ENCODE data around the gene TASP1. TPM values are rescaled to one million over a fixed set of nuclear protein-coding genes. Genes with fewer than 3 reads are reported as not detected.

Gene TASP1
- total and polyA plus RNA-seq, 8 donors, result 5.8 to 13.0 (median 7.8) TPM

DNA sequence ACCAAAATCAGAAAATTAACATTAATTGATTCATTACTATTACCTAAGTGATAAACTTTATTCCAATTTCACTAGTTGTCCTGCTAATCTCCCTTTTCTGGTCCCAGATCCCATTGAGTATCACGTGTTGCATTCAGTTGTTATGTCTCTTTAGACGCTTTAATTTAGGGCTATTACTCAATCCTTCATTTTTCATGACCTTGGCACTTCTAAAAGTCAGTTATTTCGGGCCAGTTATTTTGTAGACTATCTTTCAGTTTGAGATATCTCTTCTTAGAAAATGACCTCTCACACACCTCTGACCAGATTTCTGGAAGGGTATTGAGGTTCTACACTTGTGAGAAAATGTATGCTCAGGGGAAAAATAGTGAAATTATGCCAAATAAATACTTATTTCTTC lies 34.0 kb upstream of the TASP1 start:
- ATAC-seq (no peak), DNase-seq (no peak), FAIRE-seq (no peak)
- Histone ChIP-seq H3K4me1 (no peaks in the 10 kb centered on the region), H3K9me3 (no peaks in the 10 kb centered on the region), H3K4me3 (no peak overlapping the region), H3K27me3 (no peaks in the 10 kb centered on the region), H3K27ac (no peak overlapping the region), H3K36me3 (no peaks in the 10 kb centered on the region)
- WGBS, 2 donors, result 51 to 72% methylated on average over 3 of the region's 3 CpGs
- intact Hi-C loops (cut with DNase I), result no loop called here
- TF ChIP-seq, protein P1, sequence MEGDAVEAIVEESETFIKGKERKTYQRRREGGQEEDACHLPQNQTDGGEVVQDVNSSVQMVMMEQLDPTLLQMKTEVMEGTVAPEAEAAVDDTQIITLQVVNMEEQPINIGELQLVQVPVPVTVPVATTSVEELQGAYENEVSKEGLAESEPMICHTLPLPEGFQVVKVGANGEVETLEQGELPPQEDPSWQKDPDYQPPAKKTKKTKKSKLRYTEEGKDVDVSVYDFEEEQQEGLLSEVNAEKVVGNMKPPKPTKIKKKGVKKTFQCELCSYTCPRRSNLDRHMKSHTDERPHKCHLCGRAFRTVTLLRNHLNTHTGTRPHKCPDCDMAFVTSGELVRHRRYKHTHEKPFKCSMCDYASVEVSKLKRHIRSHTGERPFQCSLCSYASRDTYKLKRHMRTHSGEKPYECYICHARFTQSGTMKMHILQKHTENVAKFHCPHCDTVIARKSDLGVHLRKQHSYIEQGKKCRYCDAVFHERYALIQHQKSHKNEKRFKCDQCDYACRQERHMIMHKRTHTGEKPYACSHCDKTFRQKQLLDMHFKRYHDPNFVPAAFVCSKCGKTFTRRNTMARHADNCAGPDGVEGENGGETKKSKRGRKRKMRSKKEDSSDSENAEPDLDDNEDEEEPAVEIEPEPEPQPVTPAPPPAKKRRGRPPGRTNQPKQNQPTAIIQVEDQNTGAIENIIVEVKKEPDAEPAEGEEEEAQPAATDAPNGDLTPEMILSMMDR (IDR thresholded peaks at IDR 0.05), result no peak

DNA sequence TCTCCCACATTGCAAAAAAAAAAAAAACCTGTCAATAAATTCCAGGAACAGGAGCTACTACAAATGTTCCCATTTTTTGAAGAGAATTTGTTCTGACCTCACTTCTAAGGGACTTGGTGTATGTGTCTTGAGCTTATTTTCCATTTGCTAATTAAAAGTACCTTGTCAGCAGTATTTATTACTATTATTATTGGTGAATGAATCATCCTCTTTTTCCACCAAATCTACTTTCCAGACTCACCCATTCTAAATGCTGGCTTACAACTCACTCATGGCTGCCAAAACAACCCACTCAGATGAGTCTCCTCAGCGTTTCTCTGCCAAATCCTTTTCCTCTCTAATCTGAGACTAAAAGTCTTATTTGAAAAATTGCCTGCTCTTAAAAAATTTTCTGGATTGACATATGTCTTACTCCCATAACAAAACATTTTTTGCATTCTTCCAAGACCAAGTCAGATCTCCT lies 33.2 kb upstream of the TASP1 start:
- peak in 2 of 4 donors; percentile 44 to 56 for ATAC-seq
- WGBS, 2 donors, result 19 to 43% methylated on average over 1 of the region's 1 CpG
- FAIRE-seq, result no peak
- no peak for DNase-seq
- intact Hi-C loops (cut with DNase I), result no loop called here
- Histone ChIP-seq H3K36me3 (no peaks in the 10 kb centered on the region), H3K9me3 (no peaks in the 10 kb centered on the region), H3K27ac (no peak overlapping the region), H3K4me1 (no peaks in the 10 kb centered on the region), H3K27me3 (no peaks in the 10 kb centered on the region), H3K4me3 (no peak overlapping the region)
- TF ChIP-seq, protein P1 (IDR thresholded peaks at IDR 0.05), result no peak

DNA sequence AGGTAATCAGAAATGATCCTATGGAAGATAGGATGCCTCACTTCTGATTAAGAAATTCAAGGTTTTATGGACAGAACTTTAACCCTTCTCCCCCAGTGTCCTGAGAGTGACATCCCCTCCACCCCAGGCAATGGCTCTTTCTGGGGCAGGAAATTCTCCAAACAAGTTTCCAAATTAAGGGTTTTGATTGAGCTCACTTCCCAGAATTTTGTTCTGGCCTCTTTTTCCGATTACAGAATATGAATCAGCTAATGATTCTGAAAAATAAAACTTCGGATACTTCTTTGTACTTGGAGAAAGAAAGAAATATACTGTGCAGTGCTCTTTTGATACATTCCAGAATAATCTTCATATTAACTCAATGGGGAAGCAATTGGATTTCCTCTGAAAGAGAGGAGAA lies 32.8 kb upstream of the TASP1 start:
- TF ChIP-seq, protein P1 (IDR thresholded peaks at IDR 0.05), result no peak
- no peak for FAIRE-seq
- ATAC-seq, result peak in 1 of 4 donors; percentile 20

DNA sequence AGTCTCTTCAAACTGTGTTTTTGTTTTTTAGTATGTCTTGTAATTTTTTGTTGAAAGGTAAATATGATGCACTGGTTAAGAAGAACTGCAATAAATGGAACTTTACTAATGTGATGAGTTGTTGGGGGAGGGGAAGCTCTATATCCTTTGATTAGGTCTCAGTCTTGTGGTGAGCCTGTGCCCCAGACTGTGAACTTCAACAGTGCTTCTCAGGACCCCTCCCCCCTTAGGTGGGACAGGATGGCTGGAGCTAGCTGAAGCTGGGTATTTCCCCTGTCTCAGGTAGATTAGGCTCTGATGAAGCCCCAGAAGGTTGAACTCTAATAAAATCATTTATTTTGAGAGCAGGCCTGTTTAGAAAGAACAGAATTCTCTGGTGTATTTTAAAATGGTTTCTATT lies 31.4 kb upstream of the TASP1 start:
- intact Hi-C loops (cut with DNase I), result no loop called here
- TF ChIP-seq, protein P1 (IDR thresholded peaks at IDR 0.05), result no peak
- DNase-seq (no peak), FAIRE-seq (no peak), ATAC-seq (no peak)
- Histone ChIP-seq H3K27me3 (no peaks in the 10 kb centered on the region), H3K27ac (no peak overlapping the region), H3K4me3 (no peak overlapping the region), H3K9me3 (no peaks in the 10 kb centered on the region), H3K36me3 (no peaks in the 10 kb centered on the region), H3K4me1 (no peaks in the 10 kb centered on the region)

More for the DNA sequence above, 32.8 kb upstream of the TASP1 start:
- intact Hi-C loops (cut with DNase I), result no loop called here
- DNase-seq, result no peak
- peak overlapping the region in 1 of 4 donors; percentile 18 for H3K27ac ChIP-seq
- no peaks in the 10 kb centered on the region for H3K36me3 ChIP-seq
- H3K4me1 ChIP-seq, result no peaks in the 10 kb centered on the region
- H3K4me3 ChIP-seq, result no peak overlapping the region
- 65 to 77% methylated on average over 2 of the region's 2 CpGs for WGBS, 2 donors
- H3K9me3 ChIP-seq, result no peaks in the 10 kb centered on the region
- no peaks in the 10 kb centered on the region for H3K27me3 ChIP-seq

DNA sequence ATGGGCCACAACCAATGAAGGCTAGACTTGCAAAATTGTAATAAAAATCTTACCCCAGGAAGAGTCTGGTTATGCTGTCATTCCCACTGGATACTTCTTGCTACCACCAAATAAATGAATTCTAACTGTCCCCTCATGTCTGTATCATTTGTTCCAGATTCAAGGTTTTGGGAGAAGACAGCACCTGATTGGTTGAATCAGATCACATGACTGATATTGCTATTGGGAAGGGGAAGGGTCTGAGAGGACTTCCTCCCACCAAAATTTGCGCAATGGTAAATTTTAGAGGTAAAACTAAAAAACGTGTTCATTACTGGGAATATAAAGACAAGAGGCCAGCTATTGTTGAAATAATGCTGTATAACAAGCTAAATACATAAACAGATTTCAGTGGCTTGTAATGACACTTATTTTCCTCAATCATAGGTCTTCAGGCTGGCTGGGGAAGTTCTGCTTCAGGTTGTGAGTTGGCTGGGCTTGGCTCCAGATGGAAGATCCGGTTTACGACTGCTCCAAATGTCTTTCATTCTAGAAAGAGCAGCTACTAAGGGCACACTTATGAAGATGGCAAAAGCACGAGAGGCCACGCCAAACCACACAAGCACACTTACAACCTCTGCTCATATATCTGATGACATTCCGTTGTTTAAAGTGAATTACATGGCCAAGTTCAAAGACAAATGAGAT lies 27.1 kb upstream of the TASP1 start:
- 69 to 79% methylated on average over 7 of the region's 7 CpGs for WGBS, 2 donors
- TF ChIP-seq, protein P1 (IDR thresholded peaks at IDR 0.05), result no peak
- ATAC-seq, result no peak

More for the DNA sequence above, 27.1 kb upstream of the TASP1 start:
- Histone ChIP-seq H3K27ac (no peak overlapping the region), H3K4me1 (no peaks in the 10 kb centered on the region), H3K36me3 (no peaks in the 10 kb centered on the region), H3K27me3 (no peaks in the 10 kb centered on the region), H3K9me3 (no peaks in the 10 kb centered on the region), H3K4me3 (no peak overlapping the region)
- FAIRE-seq, result no peak
- DNase-seq, result no peak
- intact Hi-C loops (cut with DNase I), result no loop called here

All from pancreas (tissue), 10 donors.